HEK293 (cell line): ENCODE measurements around the gene FRMD4A.

Source experiments
- GLI4 ChIP-seq: fragments of 450-650 bp; formaldehyde crosslinking; IDR thresholded peaks from 2 replicates; pipeline ENCODE4 v1.5.1; 2016; ENCODE audit warnings: missing biosample characterization, missing genetic modification characterization
- ZBTB7A ChIP-seq: fragments of 450-650 bp; formaldehyde crosslinking; IDR thresholded peaks from 2 replicates; pipeline ENCODE4 v1.5.1; 2016; ENCODE audit warnings: low read depth, missing biosample characterization, missing genetic modification characterization
- ZNF239 ChIP-seq: fragments of 450-650 bp; formaldehyde crosslinking; IDR thresholded peaks from 2 replicates; pipeline ENCODE4 v1.5.1; 2016; ENCODE audit warnings: missing biosample characterization, missing genetic modification characterization
- ZNF558 ChIP-seq: fragments of 450-650 bp; formaldehyde crosslinking; IDR thresholded peaks from 2 replicates; pipeline ENCODE4 v1.5.1; 2016; ENCODE audit warnings: missing biosample characterization, missing genetic modification characterization
- ZNF624 ChIP-seq: fragments of 450-650 bp; formaldehyde crosslinking; IDR thresholded peaks from 2 replicates; pipeline ENCODE4 v1.5.1; 2017; ENCODE audit warnings: missing biosample characterization, missing genetic modification characterization
- ZNF830 ChIP-seq: fragments of 450-650 bp; IDR thresholded peaks from 2 replicates; pipeline ENCODE4 v1.5.0; 2018; ENCODE audit warnings: missing biosample characterization, missing genetic modification characterization, low read depth, mild to moderate bottlenecking, moderate library complexity
- TF ChIP-seq, protein P1 (sequence below): fragments of 450-650 bp; formaldehyde crosslinking; IDR thresholded peaks from 2 replicates; pipeline ENCODE4 v1.5.1; 2016; ENCODE audit warnings: missing biosample characterization, missing genetic modification characterization
- TF ChIP-seq, protein P2 (sequence below): fragments of 450-650 bp; IDR thresholded peaks from 2 replicates; pipeline ENCODE4 v1.5.1; 2018; ENCODE audit warnings: missing biosample characterization, missing genetic modification characterization
- TF ChIP-seq, protein P3 (sequence below): fragments of 450-650 bp; formaldehyde crosslinking; IDR thresholded peaks from 2 replicates; pipeline ENCODE4 v1.5.1; 2016; ENCODE audit warnings: missing biosample characterization, missing genetic modification characterization
- TF ChIP-seq, protein P4 (sequence below): fragments of 450-650 bp; formaldehyde crosslinking; IDR thresholded peaks from 2 replicates; pipeline ENCODE4 v1.5.1; 2016; ENCODE audit warnings: missing biosample characterization, missing genetic modification characterization
- TF ChIP-seq, protein P5 (sequence below): sonication (generic); formaldehyde crosslinking; IDR thresholded peaks from 2 replicates; pipeline ENCODE4 v1.8.1; 2022; ENCODE audit warnings: mild to moderate bottlenecking, moderate library complexity, missing genetic modification reagents

DNA sequence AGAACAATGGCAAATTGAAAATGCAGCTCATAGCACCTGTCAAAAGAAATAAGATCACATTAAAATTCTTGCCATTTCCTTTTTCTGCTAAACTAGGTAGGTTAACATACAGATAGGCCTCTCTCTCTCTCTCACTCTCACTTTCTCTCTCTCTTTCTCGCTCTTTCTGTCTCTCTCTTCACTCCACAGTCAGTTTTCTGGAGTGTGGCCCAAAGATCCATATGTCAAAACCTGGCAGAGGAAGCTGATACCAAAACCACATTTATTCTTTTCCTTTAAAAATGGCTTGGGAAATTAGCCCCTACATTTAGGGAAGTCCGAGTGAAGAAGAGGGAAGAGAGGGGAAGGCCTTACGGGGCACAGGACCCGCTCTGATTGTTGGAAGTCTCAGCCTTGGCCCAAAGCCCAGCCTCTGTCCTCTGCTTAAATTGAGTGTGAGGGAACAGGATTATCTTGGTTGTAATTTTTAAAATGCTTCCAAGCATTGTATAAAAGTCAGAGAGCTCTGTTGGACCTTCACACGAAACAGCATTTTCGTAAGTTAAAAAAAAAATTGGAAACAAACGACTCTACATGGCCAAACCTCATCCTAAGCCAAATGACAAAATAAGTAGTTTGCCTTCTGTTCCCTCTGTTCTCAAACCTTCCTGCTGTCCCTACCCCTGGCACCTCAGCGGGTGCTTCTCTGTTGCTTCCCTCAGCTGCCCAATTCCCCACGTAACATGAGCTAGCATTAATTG, 83.2 kb downstream of the FRMD4A start:
- TF ChIP-seq GLI4 (tag by site-specific recombination) (no peak), ZNF624 (tag by site-specific recombination) (no peak), ZNF558 (tag by site-specific recombination) (no peak), ZNF239 (tag by site-specific recombination) (no peak), ZBTB7A (no peak), ZNF830 (no peak)
- TF ChIP-seq, protein P1, sequence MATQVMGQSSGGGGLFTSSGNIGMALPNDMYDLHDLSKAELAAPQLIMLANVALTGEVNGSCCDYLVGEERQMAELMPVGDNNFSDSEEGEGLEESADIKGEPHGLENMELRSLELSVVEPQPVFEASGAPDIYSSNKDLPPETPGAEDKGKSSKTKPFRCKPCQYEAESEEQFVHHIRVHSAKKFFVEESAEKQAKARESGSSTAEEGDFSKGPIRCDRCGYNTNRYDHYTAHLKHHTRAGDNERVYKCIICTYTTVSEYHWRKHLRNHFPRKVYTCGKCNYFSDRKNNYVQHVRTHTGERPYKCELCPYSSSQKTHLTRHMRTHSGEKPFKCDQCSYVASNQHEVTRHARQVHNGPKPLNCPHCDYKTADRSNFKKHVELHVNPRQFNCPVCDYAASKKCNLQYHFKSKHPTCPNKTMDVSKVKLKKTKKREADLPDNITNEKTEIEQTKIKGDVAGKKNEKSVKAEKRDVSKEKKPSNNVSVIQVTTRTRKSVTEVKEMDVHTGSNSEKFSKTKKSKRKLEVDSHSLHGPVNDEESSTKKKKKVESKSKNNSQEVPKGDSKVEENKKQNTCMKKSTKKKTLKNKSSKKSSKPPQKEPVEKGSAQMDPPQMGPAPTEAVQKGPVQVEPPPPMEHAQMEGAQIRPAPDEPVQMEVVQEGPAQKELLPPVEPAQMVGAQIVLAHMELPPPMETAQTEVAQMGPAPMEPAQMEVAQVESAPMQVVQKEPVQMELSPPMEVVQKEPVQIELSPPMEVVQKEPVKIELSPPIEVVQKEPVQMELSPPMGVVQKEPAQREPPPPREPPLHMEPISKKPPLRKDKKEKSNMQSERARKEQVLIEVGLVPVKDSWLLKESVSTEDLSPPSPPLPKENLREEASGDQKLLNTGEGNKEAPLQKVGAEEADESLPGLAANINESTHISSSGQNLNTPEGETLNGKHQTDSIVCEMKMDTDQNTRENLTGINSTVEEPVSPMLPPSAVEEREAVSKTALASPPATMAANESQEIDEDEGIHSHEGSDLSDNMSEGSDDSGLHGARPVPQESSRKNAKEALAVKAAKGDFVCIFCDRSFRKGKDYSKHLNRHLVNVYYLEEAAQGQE (tag by site-specific recombination): no peak
- TF ChIP-seq, protein P2, sequence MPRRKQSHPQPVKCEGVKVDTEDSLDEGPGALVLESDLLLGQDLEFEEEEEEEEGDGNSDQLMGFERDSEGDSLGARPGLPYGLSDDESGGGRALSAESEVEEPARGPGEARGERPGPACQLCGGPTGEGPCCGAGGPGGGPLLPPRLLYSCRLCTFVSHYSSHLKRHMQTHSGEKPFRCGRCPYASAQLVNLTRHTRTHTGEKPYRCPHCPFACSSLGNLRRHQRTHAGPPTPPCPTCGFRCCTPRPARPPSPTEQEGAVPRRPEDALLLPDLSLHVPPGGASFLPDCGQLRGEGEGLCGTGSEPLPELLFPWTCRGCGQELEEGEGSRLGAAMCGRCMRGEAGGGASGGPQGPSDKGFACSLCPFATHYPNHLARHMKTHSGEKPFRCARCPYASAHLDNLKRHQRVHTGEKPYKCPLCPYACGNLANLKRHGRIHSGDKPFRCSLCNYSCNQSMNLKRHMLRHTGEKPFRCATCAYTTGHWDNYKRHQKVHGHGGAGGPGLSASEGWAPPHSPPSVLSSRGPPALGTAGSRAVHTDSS (tag by site-specific recombination): no peak
- TF ChIP-seq, protein P3, sequence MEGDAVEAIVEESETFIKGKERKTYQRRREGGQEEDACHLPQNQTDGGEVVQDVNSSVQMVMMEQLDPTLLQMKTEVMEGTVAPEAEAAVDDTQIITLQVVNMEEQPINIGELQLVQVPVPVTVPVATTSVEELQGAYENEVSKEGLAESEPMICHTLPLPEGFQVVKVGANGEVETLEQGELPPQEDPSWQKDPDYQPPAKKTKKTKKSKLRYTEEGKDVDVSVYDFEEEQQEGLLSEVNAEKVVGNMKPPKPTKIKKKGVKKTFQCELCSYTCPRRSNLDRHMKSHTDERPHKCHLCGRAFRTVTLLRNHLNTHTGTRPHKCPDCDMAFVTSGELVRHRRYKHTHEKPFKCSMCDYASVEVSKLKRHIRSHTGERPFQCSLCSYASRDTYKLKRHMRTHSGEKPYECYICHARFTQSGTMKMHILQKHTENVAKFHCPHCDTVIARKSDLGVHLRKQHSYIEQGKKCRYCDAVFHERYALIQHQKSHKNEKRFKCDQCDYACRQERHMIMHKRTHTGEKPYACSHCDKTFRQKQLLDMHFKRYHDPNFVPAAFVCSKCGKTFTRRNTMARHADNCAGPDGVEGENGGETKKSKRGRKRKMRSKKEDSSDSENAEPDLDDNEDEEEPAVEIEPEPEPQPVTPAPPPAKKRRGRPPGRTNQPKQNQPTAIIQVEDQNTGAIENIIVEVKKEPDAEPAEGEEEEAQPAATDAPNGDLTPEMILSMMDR (tag by site-specific recombination): no peak
- TF ChIP-seq, protein P4, sequence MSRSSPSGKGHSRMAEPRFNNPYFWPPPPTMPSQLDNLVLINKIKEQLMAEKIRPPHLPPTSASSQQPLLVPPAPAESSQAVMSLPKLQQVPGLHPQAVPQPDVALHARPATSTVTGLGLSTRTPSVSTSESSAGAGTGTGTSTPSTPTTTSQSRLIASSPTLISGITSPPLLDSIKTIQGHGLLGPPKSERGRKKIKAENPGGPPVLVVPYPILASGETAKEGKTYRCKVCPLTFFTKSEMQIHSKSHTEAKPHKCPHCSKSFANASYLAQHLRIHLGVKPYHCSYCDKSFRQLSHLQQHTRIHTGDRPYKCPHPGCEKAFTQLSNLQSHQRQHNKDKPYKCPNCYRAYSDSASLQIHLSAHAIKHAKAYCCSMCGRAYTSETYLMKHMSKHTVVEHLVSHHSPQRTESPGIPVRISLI (tag by site-specific recombination): no peak
- TF ChIP-seq, protein P5, sequence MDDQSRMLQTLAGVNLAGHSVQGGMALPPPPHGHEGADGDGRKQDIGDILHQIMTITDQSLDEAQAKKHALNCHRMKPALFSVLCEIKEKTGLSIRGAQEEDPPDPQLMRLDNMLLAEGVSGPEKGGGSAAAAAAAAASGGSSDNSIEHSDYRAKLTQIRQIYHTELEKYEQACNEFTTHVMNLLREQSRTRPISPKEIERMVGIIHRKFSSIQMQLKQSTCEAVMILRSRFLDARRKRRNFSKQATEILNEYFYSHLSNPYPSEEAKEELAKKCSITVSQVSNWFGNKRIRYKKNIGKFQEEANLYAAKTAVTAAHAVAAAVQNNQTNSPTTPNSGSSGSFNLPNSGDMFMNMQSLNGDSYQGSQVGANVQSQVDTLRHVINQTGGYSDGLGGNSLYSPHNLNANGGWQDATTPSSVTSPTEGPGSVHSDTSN (CRISPR knock-in tag): no peak
